Measurements from ENCODE around the gene ECHDC3.

DNA sequence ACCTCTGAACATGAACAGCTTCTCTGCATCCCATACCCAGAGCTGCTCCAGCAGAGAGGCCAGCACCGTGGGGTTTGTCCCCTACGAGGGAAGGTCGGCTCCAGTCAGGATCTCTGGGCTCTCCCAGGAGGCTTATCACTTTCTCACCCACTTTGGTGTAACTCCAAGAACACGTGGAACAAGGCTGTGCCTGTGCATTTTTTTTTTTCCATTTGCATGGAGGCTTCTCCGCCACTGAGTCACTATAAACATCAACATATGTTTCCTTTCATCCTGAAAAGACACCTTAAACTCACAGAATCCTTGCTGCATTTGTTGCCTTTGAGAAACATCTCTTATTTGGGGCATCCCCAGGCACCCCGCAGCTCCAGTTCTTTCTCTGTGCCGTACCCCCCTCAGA lies 29.4 kb upstream of the ECHDC3 start:
- no peak for TF ChIP-seq POLR2A (IDR thresholded peaks at IDR 0.05; ENCODE audit: low read length)
- TF ChIP-seq GATA1 (IDR thresholded peaks at IDR 0.05; ENCODE audit: low read depth, low read length), result no peak

All from erythroblast (primary cell).